H1 (cell line): ENCODE measurements around the gene CYLD. TPM values are rescaled to one million over a fixed set of nuclear protein-coding genes. Genes with fewer than 3 reads are reported as not detected.

ENCODE experiments used
- CTCF ChIA-PET: fragments of 300-600 bp; sonication (Branson Sonifier 250); formaldehyde crosslinking; loops from one replicate; lab custom pipeline; 2021; ENCODE audit not compliant: partially characterized antibody; lab: Charles Lee
- POLR2A ChIA-PET: fragments of 300-600 bp; sonication (Branson Sonifier 250); formaldehyde crosslinking; loops from one replicate; lab custom pipeline; 2021; ENCODE audit warnings: inconsistent platforms; ENCODE audit not compliant: partially characterized antibody; lab: Charles Lee
- DNase-seq, 2 experiments: peaks; one replicate each; pipeline versions ENCODE4 v3.0.0 to v3.0.0-alpha.2; 2010 to 2022; ENCODE audit warnings: low spot score in 2 of 2, low read depth in 1 of 2, mixed read lengths in 1 of 2
- FAIRE-seq: peaks from 2 replicates; lab custom pipeline; 2011; peaks lifted over from hg19 to GRCh38; lab: Jason Lieb, UNC
- H2AFZ ChIP-seq: 2 replicates; pipeline ENCODE4 v1.8.1; 2012; ENCODE audit warnings: low read length, inconsistent platforms
- H2AK5ac ChIP-seq: 2 replicates; pipeline ENCODE4 v1.6.1; 2013; ENCODE audit warnings: low read depth, low read length
- H2BK120ac ChIP-seq: replicated peaks from 2 replicates; pipeline ENCODE3; 2013; ENCODE audit warnings: low read depth, low read length, inconsistent platforms
- H2BK12ac ChIP-seq: 2 replicates; pipeline ENCODE4 v1.6.1; 2013; ENCODE audit warnings: low read depth, low read length
- H2BK15ac ChIP-seq: 2 replicates; pipeline ENCODE4 v1.6.1; 2013; ENCODE audit warnings: low read length
- H2BK20ac ChIP-seq: 2 replicates; pipeline ENCODE4 v1.6.1; 2013; ENCODE audit warnings: low read length
- H2BK5ac ChIP-seq: 2 replicates; pipeline ENCODE4 v1.6.1; 2013; ENCODE audit warnings: low read depth, low read length
- H3K14ac ChIP-seq: 2 replicates; pipeline ENCODE4 v1.6.1; 2013; ENCODE audit warnings: inconsistent platforms; ENCODE audit not compliant: insufficient read length
- H3K18ac ChIP-seq: 2 replicates; pipeline ENCODE4 v1.6.1; 2013; ENCODE audit warnings: low read length; ENCODE audit errors: extremely low read depth
- H3K23ac ChIP-seq: 2 replicates; pipeline ENCODE4 v1.6.1; 2013; ENCODE audit warnings: inconsistent platforms; ENCODE audit not compliant: insufficient read length
- H3K23me2 ChIP-seq: 2 replicates; pipeline ENCODE4 v1.6.1; 2013; ENCODE audit warnings: low read depth, low read length
- H3K27ac ChIP-seq: 2 replicates; pipeline ENCODE4 v1.6.1; 2011; ENCODE audit warnings: low read depth, low read length, inconsistent platforms
- H3K27me3 ChIP-seq, 4 experiments: replicated peaks in 1 of 4; 1 replicate in 1 of 4; 2 replicates in 3 of 4; pipeline versions ENCODE4 v1.6.1 to v1.8.1; 2011 to 2013; ENCODE audit warnings: low read length in 3 of 4, mild to moderate bottlenecking in 3 of 4, inconsistent platforms in 2 of 4, mixed read lengths in 2 of 4, moderate library complexity in 1 of 4; ENCODE audit not compliant: control insufficient read depth in 3 of 4, insufficient read depth in 3 of 4; ENCODE audit errors: extremely low read depth in 1 of 4
- H3K36me3 ChIP-seq, 4 experiments: 2 replicates each; pipeline versions ENCODE4 v1.6.1 to v1.8.1; 2011 to 2013; ENCODE audit warnings: mild to moderate bottlenecking in 4 of 4, low read length in 3 of 4, moderate library complexity in 2 of 4, control low read depth in 1 of 4, inconsistent platforms in 1 of 4; ENCODE audit not compliant: insufficient read depth in 4 of 4, control insufficient read depth in 2 of 4
- H3K4ac ChIP-seq: replicated peaks from 2 replicates; pipeline ENCODE3; 2013; ENCODE audit warnings: low read length, low read depth, mixed read lengths, inconsistent platforms; ENCODE audit not compliant: insufficient read length
- H3K4me1 ChIP-seq, 4 experiments: replicated peaks in 1 of 4; 1 replicate in 1 of 4; 2 replicates in 3 of 4; pipeline versions ENCODE4 v1.6.1 to v1.8.1; 2011 to 2013; ENCODE audit warnings: low read length in 3 of 4, inconsistent platforms in 2 of 4, mixed read lengths in 1 of 4; ENCODE audit not compliant: insufficient read depth in 4 of 4, control insufficient read depth in 3 of 4
- H3K4me2 ChIP-seq, 2 experiments: 2 replicates each; pipeline versions ENCODE4 v1.6.1 to v1.8.1; 2011 to 2013; ENCODE audit warnings: low read depth in 2 of 2, low read length in 2 of 2, control low read depth in 1 of 2, inconsistent platforms in 1 of 2, mild to moderate bottlenecking in 1 of 2; ENCODE audit not compliant: insufficient read depth in 1 of 2
- H3K4me3 ChIP-seq, 4 experiments: fragments of 200-600, 300-600 bp in 1 of 4; sonication (generic), shearing (Covaris generic), sonication (Bioruptor Twin) in 1 of 4; 2 replicates each; pipeline versions ENCODE4 v1.5.1 to v1.8.1; 2011 to 2016; ENCODE audit warnings: low read length in 4 of 4, low read depth in 3 of 4, control low read depth in 2 of 4, inconsistent platforms in 2 of 4, mild to moderate bottlenecking in 2 of 4, mixed read lengths in 1 of 4, moderate library complexity in 1 of 4; ENCODE audit not compliant: insufficient read depth in 2 of 4; ENCODE audit errors: extremely low read depth in 1 of 4
- H3K56ac ChIP-seq: replicated peaks from 2 replicates; pipeline ENCODE3; 2013; ENCODE audit warnings: low read depth, mild to moderate bottlenecking, mixed read lengths, low read length, inconsistent platforms; ENCODE audit not compliant: insufficient read length
- H3K79me1 ChIP-seq: 2 replicates; pipeline ENCODE4 v1.6.1; 2013; ENCODE audit warnings: low read depth, low read length, control low read depth
- H3K79me2 ChIP-seq, 2 experiments: 2 replicates each; pipeline versions ENCODE4 v1.6.1 to v1.8.1; 2012 to 2013; ENCODE audit warnings: low read length in 2 of 2, mild to moderate bottlenecking in 2 of 2, inconsistent platforms in 1 of 2; ENCODE audit not compliant: insufficient read depth in 2 of 2, control insufficient read depth in 1 of 2
- H3K9ac ChIP-seq, 4 experiments: replicated peaks in 1 of 4; 1 replicate in 1 of 4; 2 replicates in 3 of 4; pipeline versions ENCODE4 v1.6.1 to v1.8.1; 2011 to 2013; ENCODE audit warnings: low read depth in 3 of 4, low read length in 3 of 4, control low read depth in 2 of 4, mild to moderate bottlenecking in 2 of 4, moderate library complexity in 2 of 4, inconsistent platforms in 1 of 4; ENCODE audit errors: extremely low read depth in 1 of 4
- H3K9me3 ChIP-seq, 2 experiments: 2 replicates each; pipeline versions ENCODE4 v1.6.1 to v1.8.1; 2012 to 2013; ENCODE audit warnings: mild to moderate bottlenecking in 2 of 2, moderate library complexity in 2 of 2, control low read depth in 1 of 2, inconsistent platforms in 1 of 2, low read depth in 1 of 2, low read length in 1 of 2, mixed read lengths in 1 of 2; ENCODE audit not compliant: insufficient read depth in 2 of 2
- H4K20me1 ChIP-seq, 2 experiments: replicated peaks in 1 of 2; 2 replicates each; pipeline versions ENCODE3 to v1.8.1; 2011 to 2013; ENCODE audit warnings: inconsistent platforms in 2 of 2, low read length in 2 of 2, mild to moderate bottlenecking in 1 of 2; ENCODE audit not compliant: insufficient read depth in 2 of 2, control insufficient read depth in 1 of 2
- H4K5ac ChIP-seq: 2 replicates; pipeline ENCODE4 v1.6.1; 2013; ENCODE audit warnings: low read length, low read depth, mixed read lengths, inconsistent platforms; ENCODE audit not compliant: insufficient read length
- H4K8ac ChIP-seq: 2 replicates; pipeline ENCODE4 v1.8.0; 2013; ENCODE audit warnings: mild to moderate bottlenecking, moderate library complexity, low read length, inconsistent platforms; ENCODE audit not compliant: insufficient read depth; ENCODE audit errors: extremely low read depth
- H4K91ac ChIP-seq: replicated peaks from 2 replicates; pipeline ENCODE3; 2013; ENCODE audit warnings: low read length, mixed read lengths, inconsistent platforms; ENCODE audit not compliant: insufficient read length
- RBBP5 ChIP-seq: IDR thresholded peaks from 2 replicates; pipeline ENCODE4 v1.7.1; 2012; ENCODE audit warnings: low read depth, mild to moderate bottlenecking, inconsistent platforms, low read length, moderate library complexity, borderline replicate concordance
- WGBS, 2 experiments: shearing (Covaris generic) in 1 of 2; methylation state at CpG; one replicate each; pipeline versions ENCODE4 v1.1.6 to v1.1.7; 2013 to 2015; ENCODE audit warnings: low lambda C conversion rate in 2 of 2, mixed read lengths in 2 of 2, inconsistent platforms in 1 of 2, low coverage in 1 of 2, missing lambda C conversion rate in 1 of 2; ENCODE audit not compliant: insufficient replicate concordance in 2 of 2, insufficient coverage in 1 of 2, insufficient read length in 1 of 2; ENCODE audit errors: extremely low coverage in 1 of 2, missing lambda C conversion rate in 1 of 2; 5-methylcytosine and 5-hydroxymethylcytosine counted together
- polyA plus RNA-seq, 7 experiments: library from polyadenylated mRNA; depleted of rRNA in 3 of 7; stranded (reverse) in 5 of 7; unstranded in 2 of 7; fragments of >200 nt in 5 of 7; fragments of 200-250 nt in 2 of 7; gene quantifications; 1 replicate in 5 of 7; 2 replicates in 1 of 7; 4 replicates in 1 of 7; pipeline versions ENCODE4 v1.2.1 to v1.2.3, GENCODE V29; 2011 to 2013; ENCODE audit warnings: missing spikeins in 2 of 7, mixed read lengths in 2 of 7
- total RNA-seq: library from RNA; stranded (reverse); fragmentation: NEBNext Ultra II Directional; extraction: Animal tissue kit (Norgen Biotek cat#: 25700); gene quantifications from 2 replicates; pipeline ENCODE4 v1.2.1, GENCODE V29; 2021

The CYLD gene
- total and polyA plus RNA-seq, 2 of the 8 experiments (the other 6 are each of a cell fraction or from before 2014, with no cell fraction given): 3.7 to 18.8 TPM

DNA sequence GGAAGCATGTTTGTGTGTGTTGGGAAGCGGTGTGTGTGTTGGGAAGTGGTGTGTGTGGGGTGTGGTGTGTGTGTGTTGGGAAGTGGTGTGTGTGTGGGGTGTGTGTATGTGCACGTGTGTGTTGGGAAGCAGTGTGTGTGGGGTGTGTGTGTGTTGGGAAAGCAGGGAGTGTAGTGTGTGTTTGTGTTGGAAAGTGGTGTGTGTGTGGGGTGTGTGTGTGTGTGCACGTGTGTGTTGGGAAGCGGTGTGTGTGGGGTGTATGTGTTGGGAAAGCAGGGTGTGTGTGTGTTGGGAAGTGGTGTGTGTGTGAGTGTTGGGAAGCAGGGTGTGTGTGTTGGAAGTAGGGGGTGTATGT lies 49.3 kb upstream of the CYLD start:
- H3K18ac ChIP-seq: no peak overlapping the region
- H3K4me1 ChIP-seq: peaks cover 0 to 6% (median 1%) of the 10 kb centered on the region in 4 experiments; a peak in 3 of 7 replicates
- no peak for FAIRE-seq
- no peaks in the 10 kb centered on the region for H3K79me2 ChIP-seq
- H3K4me3 ChIP-seq: peak overlapping the region in 1 of 4 experiments; percentile 55; a peak in 1 of 8 replicates
- no peak overlapping the region; a peak in 1 of 7 replicates for H3K9ac ChIP-seq
- H2BK15ac ChIP-seq: peak overlapping the region; percentile 93; the same call in 1 of the 2 replicates
- 92 to 100% methylated on average over 1 to 3 of the region's 4 CpGs for WGBS, 2 experiments
- H3K56ac ChIP-seq: peak overlapping the region; percentile 97
- no peak for TF ChIP-seq RBBP5
- peak overlapping the region in 1 of 2 experiments; percentile 89; a peak in 2 of 4 replicates for H3K4me2 ChIP-seq
- no peak overlapping the region for H3K14ac ChIP-seq
- peaks cover 0 to 7% of the 10 kb centered on the region in 2 experiments for H4K20me1 ChIP-seq
- H2BK12ac ChIP-seq: peak overlapping the region; percentile 89
- no peak overlapping the region for H3K4ac ChIP-seq
- H3K9me3 ChIP-seq: no peaks in the 10 kb centered on the region
- H2AK5ac ChIP-seq: peak overlapping the region; percentile 55; the same call in 1 of the 2 replicates
- H4K8ac ChIP-seq: no peak overlapping the region
- no peak overlapping the region for H2BK20ac ChIP-seq
- peaks cover 0 to 26% (median 23%) of the 10 kb centered on the region in 4 experiments; a peak in 6 of 7 replicates for H3K27me3 ChIP-seq
- peak overlapping the region; percentile 95 for H2AFZ ChIP-seq
- no peak overlapping the region; the same call in 1 of the 2 replicates for H2BK5ac ChIP-seq
- H2BK120ac ChIP-seq: no peak overlapping the region
- CTCF ChIA-PET: no interaction called here
- no peaks in the 10 kb centered on the region for H3K79me1 ChIP-seq
- no peak for DNase-seq
- H4K91ac ChIP-seq: peak overlapping the region; percentile 61
- H3K23me2 ChIP-seq: peaks cover 15% of the 10 kb centered on the region
- no peaks in the 10 kb centered on the region for H3K36me3 ChIP-seq
- H4K5ac ChIP-seq: no peak overlapping the region
- H3K27ac ChIP-seq: no peak overlapping the region
- no peak overlapping the region for H3K23ac ChIP-seq
- POLR2A ChIA-PET: no interaction called here
